ENCODE data around the gene THBS4. TPM values are rescaled to one million over a fixed set of nuclear protein-coding genes. Genes with fewer than 3 reads are reported as not detected.

The THBS4 gene
- under 1 TPM; 0.41 to 0.76 TPM for total RNA-seq

- no peaks in the 10 kb centered on the region for H3K36me3 Mint-ChIP-seq
- no peak within 1 kb of the TSS for H3K27ac Mint-ChIP-seq
- H3K9me3 Mint-ChIP-seq = no peaks in the 10 kb centered on the region
- H3K4me3 Mint-ChIP-seq = peak within 1 kb of the TSS; percentile 61
- DNase-seq = peak; percentile 15
- peaks cover 19% of the 10 kb centered on the region for H3K4me1 Mint-ChIP-seq
- H3K27me3 Mint-ChIP-seq = peaks cover 51% of the 10 kb centered on the region
These were observed at the start of gene THBS4 for GRCh38 chr5:80034962-80035821. THBS4 (plus strand) TSS chr5:80035348; CDS start chr5:80035538, 190 bp downstream.

DNA sequence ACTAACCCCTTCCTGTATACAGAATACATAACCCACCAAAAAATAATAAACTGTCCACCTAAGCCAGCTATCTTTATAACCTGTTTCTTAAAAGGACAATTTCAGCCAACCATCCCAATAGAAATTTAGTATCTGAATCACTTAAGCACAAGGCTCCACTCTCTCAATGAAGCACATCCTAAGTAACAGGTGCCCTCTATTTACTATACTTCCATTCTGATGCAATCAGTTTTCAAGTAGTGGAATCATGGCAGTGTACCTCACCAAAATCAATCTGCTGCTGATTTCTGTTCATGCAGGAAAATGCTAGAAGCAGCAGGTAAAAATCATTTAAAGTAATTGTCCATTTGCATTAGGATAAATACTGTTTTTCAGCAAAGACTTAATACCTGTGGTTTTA is 48.9 kb upstream of the THBS4 start:
- H3K27me3 Mint-ChIP-seq = no peaks in the 10 kb centered on the region
- peak overlapping the region; percentile 67 for H3K27ac Mint-ChIP-seq
- H3K4me1 Mint-ChIP-seq = peaks cover 67% of the 10 kb centered on the region
- H3K9me3 Mint-ChIP-seq = no peaks in the 10 kb centered on the region
- no peak overlapping the region for H3K4me3 Mint-ChIP-seq
- no peak for DNase-seq
- peaks cover 67% of the 10 kb centered on the region for H3K36me3 Mint-ChIP-seq

DNA sequence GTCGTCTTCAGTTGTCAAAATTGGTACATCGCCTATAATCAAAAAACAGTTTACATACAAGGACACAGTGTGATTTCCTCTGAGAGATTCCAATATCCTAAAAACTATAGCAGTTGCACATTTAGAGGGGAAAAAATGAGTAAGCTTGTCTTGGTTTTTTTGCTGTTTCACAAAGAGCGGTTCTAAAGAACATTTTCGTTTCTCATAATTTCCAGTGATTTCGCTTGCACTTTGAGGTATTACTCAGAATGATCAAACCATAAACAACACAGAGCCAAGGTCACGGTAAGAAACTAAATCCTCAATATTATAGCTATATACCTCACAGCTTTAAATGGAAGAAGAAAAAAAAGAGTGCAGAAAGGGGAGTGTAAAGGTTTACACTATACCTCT is 44.9 kb upstream of the THBS4 start:
- no peak for DNase-seq
- no peaks in the 10 kb centered on the region for H3K27me3 Mint-ChIP-seq
- no peaks in the 10 kb centered on the region for H3K9me3 Mint-ChIP-seq
- H3K27ac Mint-ChIP-seq = peak overlapping the region; percentile 97
- peaks cover 35% of the 10 kb centered on the region for H3K36me3 Mint-ChIP-seq
- H3K4me3 Mint-ChIP-seq = peak overlapping the region; percentile 87
- peaks cover 58% of the 10 kb centered on the region for H3K4me1 Mint-ChIP-seq

DNA sequence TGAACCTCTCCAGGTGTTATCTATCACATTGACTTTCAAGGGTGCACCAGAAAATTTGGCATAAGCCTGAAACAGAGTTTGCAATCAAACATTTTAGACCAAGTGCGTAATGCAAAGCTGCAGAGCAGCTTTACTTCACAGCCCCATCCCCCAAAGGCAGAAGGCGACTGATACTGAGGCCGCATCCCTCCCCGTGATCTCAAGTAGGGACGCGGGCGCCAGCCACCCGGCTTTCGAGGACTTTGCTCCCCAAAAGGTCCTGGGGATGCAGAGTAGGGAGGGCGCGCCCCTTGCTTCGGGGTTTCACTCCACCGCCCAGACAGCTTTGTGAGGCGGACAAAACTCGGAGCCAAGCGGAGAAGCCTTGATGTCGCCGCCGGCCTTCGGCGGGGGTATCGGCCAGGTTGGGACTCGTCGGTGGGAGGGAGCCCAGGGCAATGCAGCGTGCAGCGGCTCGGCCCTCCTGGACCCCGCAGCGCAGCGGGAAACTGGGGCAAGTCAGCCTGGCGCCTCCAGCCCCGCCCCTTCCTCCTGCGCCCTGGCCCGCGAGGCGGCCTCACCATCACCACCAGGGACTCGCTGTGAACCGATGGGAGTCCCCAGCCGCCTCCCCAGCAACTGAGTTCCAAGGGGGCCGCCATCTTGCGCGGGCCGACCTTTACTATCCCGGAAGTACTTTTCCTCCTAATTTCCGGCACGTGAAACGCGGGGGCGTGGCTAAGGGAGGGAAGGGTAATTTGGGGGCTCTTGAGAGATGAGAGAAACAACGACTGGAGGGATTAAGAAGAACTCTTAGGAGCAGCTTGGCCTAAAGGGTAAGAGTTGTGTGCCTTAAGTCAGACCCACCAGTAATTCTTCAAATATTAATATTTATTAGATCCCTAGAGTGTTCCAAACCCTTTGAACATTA is 44.3 kb upstream of the THBS4 start, which contains the start of gene MTX3:
Gene MTX3, minus strand, starts transcription at position 665 of the 910 bp plus-strand sequence. Its CDS starts 24 bp downstream, at position 641.
- Mint-ChIP-seq H3K4me3 (peak within 1 kb of the TSS; percentile 87), H3K27me3 (no peaks in the 10 kb centered on the region), H3K4me1 (peaks cover 53% of the 10 kb centered on the region), H3K36me3 (peaks cover 34% of the 10 kb centered on the region), H3K27ac (peak within 1 kb of the TSS; percentile 97), H3K9me3 (no peaks in the 10 kb centered on the region)
- peak; percentile 89 for DNase-seq

DNA sequence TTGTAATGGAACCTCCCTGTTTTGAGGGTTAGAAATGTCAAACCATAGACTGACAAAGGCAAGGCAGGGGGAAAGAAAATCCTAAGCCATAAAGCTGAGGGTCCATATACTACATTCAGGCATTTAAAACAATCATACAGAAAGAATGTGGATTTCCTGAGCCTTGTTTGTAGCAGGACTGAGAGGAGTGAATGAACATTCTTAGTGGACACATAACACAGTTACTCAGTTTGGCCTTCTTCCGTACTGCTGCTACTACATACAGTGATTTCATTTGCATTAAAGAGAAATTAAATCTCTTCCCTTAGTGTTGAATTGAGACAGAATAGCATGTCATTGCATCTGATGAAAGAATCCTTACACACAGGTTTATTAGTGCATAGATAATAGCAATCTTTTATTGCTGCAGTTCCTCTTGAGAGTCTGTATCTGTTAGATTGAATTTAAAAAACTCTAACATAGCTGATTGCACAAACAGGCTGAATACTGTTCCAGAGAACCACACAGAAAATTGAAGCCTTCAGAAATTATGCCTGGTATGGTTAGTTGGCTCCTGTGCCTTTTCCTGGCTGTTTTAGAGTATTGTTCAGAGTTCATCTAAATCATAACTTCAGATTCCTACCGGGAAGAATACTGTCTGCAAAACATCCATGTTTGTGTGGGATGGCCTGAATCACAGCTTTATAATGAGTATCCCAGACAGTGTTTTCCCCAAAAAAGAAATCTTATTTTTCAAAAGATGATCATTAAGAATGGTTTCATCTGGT is 42.1 kb upstream of the THBS4 start:
- Mint-ChIP-seq H3K4me3 (no peak overlapping the region), H3K27ac (no peak overlapping the region)
- DNase-seq = no peak

DNA sequence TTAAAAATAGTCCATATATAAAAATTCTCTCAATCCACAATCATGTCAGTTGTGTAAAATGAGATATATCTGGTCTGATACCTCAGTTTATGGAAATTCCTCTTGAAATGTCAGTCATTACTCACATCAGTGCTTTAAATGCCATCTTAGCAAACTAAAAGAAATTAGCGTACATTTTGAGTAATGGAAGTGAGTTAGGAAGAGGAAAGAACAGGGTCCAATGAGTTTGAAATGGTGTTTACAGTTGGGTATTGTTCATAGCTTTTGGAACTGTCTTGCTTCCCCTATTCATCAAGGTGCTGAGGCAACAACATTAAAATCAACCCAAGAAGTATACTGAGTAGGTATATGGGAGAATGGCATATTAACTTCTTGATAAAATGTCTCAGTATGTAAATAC is 35.4 kb upstream of the THBS4 start:
- Mint-ChIP-seq H3K36me3 (peaks cover 10% of the 10 kb centered on the region), H3K27ac (no peak overlapping the region), H3K4me3 (no peak overlapping the region), H3K9me3 (no peaks in the 10 kb centered on the region), H3K4me1 (peaks cover 9% of the 10 kb centered on the region), H3K27me3 (no peaks in the 10 kb centered on the region)
- no peak for DNase-seq

More for the DNA sequence above, 42.1 kb upstream of the THBS4 start:
- peaks cover 17% of the 10 kb centered on the region for H3K36me3 Mint-ChIP-seq
- H3K9me3 Mint-ChIP-seq = no peaks in the 10 kb centered on the region
- peaks cover 43% of the 10 kb centered on the region for H3K4me1 Mint-ChIP-seq
- no peaks in the 10 kb centered on the region for H3K27me3 Mint-ChIP-seq

GRCh38 chr5:80002677-80003076 is 32.5 kb upstream of the THBS4 start:
- Mint-ChIP-seq H3K4me3 (no peak overlapping the region), H3K4me1 (peaks cover 2% of the 10 kb centered on the region), H3K36me3 (peaks cover 8% of the 10 kb centered on the region), H3K27me3 (no peaks in the 10 kb centered on the region), H3K27ac (no peak overlapping the region), H3K9me3 (no peaks in the 10 kb centered on the region)
- DNase-seq = no peak

DNA sequence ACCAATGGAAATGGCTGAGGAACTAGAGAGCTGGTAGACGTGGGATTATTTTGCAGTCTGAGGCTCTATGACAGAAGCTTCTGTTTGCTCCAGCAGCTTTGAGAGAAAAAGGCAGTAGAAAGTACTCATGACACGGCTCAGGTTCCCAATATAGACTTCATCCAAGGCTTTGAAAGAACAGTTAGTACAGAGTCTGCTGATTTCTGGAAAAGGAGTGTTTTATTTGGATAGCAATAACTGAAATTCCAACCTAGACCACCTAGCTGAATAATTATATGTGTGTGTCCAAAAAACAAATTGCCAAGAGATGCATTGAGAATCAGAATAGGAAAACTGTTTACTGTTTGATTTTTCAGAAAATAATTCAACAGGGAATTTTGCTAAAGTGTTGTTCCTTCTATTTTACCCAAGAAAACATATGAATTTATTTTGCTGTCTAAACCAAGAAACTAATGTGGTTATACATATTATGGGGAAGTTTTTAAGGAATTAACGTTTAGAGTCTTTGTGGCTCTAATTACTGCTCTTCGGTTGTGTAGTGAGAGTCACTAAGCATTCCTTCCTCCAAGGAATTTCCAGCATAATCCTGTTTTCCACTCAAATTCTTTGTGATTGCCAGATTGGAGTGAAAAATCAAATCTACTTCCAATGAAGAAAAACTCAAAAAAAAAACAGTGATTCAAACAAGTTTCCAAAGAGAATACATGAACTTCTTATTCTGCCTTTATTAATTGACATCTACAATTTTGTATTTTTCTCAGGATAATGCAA is 26.0 kb upstream of the THBS4 start:
- Mint-ChIP-seq H3K36me3 (peaks cover 4% of the 10 kb centered on the region), H3K27me3 (no peaks in the 10 kb centered on the region), H3K4me1 (no peaks in the 10 kb centered on the region), H3K27ac (no peak overlapping the region), H3K4me3 (no peak overlapping the region), H3K9me3 (no peaks in the 10 kb centered on the region)
- DNase-seq = no peak

- peaks cover 4% of the 10 kb centered on the region for H3K36me3 Mint-ChIP-seq
- no peak for DNase-seq
- H3K9me3 Mint-ChIP-seq = no peaks in the 10 kb centered on the region
- H3K27ac Mint-ChIP-seq = no peak overlapping the region
- H3K4me3 Mint-ChIP-seq = no peak overlapping the region
- no peaks in the 10 kb centered on the region for H3K27me3 Mint-ChIP-seq
- peaks cover under 1% of the 10 kb centered on the region for H3K4me1 Mint-ChIP-seq
These were observed 24.3 kb upstream of the THBS4 start for GRCh38 chr5:80010754-80011392.

GRCh38 chr5:80025069-80025468 is 10.1 kb upstream of the THBS4 start:
- no peak overlapping the region for H3K27ac Mint-ChIP-seq
- H3K4me1 Mint-ChIP-seq = no peaks in the 10 kb centered on the region
- H3K4me3 Mint-ChIP-seq = no peak overlapping the region
- DNase-seq = no peak
- H3K9me3 Mint-ChIP-seq = no peaks in the 10 kb centered on the region
- H3K36me3 Mint-ChIP-seq = no peaks in the 10 kb centered on the region
- no peaks in the 10 kb centered on the region for H3K27me3 Mint-ChIP-seq

GRCh38 chr5:80026841-80027240 is 8.3 kb upstream of the THBS4 start:
- H3K4me3 Mint-ChIP-seq = no peak overlapping the region
- H3K36me3 Mint-ChIP-seq = no peaks in the 10 kb centered on the region
- DNase-seq = no peak
- no peaks in the 10 kb centered on the region for H3K9me3 Mint-ChIP-seq
- peaks cover 6% of the 10 kb centered on the region for H3K4me1 Mint-ChIP-seq
- no peaks in the 10 kb centered on the region for H3K27me3 Mint-ChIP-seq
- H3K27ac Mint-ChIP-seq = no peak overlapping the region

GRCh38 chr5:80031109-80031508 is 4.0 kb upstream of the THBS4 start:
- no peaks in the 10 kb centered on the region for H3K36me3 Mint-ChIP-seq
- H3K9me3 Mint-ChIP-seq = no peaks in the 10 kb centered on the region
- peaks cover 32% of the 10 kb centered on the region for H3K27me3 Mint-ChIP-seq
- DNase-seq = no peak
- no peak overlapping the region for H3K4me3 Mint-ChIP-seq
- H3K4me1 Mint-ChIP-seq = peaks cover 16% of the 10 kb centered on the region
- H3K27ac Mint-ChIP-seq = no peak overlapping the region

DNA sequence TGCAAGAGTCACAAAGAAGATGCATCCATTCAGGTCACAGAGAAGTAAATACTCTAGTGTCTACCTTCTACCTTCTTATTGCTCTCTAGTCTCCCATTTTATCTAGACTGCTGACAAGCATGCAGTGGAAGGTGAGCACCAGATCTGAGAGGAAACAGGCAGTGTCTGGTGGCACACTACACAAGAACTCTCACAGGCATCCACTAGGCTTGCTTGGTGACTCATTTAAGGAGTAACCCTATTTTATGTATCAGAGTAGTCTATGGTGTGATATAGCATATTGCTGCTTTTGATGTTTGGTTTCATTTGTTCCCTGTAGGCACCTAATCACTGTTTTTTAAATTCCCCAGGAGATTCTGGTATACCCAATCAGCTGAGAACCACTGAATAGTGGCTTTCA is 1.6 kb upstream of the THBS4 start:
- peaks cover 44% of the 10 kb centered on the region for H3K27me3 Mint-ChIP-seq
- peaks cover 19% of the 10 kb centered on the region for H3K4me1 Mint-ChIP-seq
- H3K36me3 Mint-ChIP-seq = no peaks in the 10 kb centered on the region
- DNase-seq = peak; percentile 24
- no peaks in the 10 kb centered on the region for H3K9me3 Mint-ChIP-seq
- H3K27ac Mint-ChIP-seq = no peak overlapping the region
- H3K4me3 Mint-ChIP-seq = no peak overlapping the region

- Mint-ChIP-seq H3K4me3 (peak overlapping the region; percentile 61), H3K9me3 (no peaks in the 10 kb centered on the region), H3K4me1 (peaks cover 19% of the 10 kb centered on the region), H3K27ac (no peak overlapping the region), H3K36me3 (no peaks in the 10 kb centered on the region), H3K27me3 (peaks cover 44% of the 10 kb centered on the region)
- DNase-seq = no peak
These were observed 589 bp upstream of the THBS4 start for GRCh38 chr5:80034559-80034958.
